ENCODE measurements around the gene UBE2D3.
A peak's percentile ranks its signal among the peaks of the same experiment; 100 is the strongest.
"Not testable (repeated sequence)": the region's sequence is repeated elsewhere in the genome, so short reads cannot be mapped to it uniquely, and the experiment has no call there.

UBE2D3 gene

DNA sequence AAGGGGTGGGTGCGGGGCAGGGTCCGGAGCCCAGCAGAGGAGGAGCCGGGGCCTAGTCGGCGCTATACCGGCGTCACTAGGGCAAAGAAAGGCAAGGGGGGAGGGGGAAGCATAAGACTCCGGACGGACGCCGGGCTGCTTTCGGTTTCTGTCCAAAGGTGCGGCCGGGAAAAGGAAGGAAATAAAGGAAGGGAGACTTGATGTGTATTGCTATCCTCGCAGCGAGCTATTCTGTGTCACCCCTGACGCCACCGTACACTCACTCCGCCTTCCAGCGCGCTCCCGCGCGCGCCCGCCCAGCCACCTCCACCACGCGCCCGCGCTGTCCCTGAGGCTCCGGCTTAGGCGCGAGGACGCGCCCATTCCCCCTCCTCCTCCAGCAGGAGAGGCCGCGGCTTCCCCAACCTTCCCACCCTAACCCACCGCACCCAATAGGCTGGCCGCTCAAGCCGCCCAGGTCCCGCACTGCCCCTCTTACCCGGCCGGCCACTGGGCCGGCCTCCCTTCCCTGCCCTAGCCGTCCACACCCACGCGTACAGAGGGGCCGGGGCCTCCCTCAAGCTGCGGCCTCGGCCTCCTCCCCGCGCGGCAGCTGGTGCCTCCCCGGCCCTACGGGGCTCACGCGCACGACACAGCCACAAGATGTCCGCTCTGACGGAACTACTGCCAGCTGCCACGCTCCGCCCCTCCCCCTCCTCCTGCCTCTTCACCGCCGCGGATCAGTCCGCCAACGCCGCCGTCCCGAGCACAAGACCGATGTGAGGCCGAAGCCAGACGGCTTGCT, at the start of gene UBE2D3:
Gene UBE2D3, minus strand, starts transcription at position 662 of the 784 bp plus-strand sequence. CDS start 1,043 bp downstream, outside the sequence.
- peak; percentile 91 for DNase-seq (ENCODE audit: low read depth)

DNA sequence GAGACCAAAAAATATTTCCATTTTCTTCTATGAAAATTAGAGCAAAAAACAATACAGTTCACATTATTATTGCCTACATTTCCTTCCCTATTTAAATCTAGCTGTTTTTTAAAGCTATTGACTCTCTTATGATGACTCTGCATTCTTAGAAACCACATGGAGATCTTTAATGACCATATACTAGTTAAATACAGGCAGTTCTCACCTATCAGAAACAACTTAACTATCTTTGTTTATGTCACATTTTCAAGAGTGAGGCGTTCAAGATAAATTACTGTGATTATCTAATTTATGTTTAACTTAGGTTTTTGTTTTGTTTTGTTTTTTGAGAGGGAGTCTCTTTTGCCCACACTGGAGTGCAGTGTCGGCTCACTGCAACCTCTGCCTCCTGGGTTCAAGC, 44.4 kb upstream of the UBE2D3 start:
- DNase-seq (ENCODE audit: low read depth): no peak

DNA sequence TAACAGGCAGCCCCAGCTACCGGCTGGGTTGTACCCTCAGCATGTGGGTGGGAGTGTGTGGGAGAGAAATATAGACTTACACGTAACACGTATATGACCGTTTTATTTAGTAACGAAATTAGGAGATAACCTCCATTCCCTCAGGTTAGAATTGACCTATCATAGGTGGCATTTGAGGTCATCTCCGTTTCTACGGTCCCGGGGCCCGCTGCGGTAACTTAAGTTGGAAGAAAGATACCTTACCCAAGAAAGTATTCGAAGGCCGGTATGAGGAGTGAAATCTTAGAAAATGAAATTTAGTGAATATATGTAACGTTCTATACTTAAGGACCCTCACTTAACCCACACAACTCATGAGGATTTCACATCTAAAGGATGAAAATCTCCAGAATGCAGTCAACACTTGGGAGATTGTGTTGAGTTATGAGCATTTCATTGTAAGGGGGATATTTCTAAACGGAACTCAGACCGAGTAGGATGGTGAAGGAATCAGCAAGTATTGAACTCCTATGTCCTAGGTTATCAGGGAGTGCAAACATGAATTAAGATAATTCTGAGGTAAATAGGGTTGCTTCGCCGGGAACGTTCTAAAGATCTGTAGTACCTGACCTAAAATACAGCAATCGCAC, 42.3 kb upstream of the UBE2D3 start:
- peak; percentile 6 for DNase-seq (ENCODE audit: low read depth)

DNA sequence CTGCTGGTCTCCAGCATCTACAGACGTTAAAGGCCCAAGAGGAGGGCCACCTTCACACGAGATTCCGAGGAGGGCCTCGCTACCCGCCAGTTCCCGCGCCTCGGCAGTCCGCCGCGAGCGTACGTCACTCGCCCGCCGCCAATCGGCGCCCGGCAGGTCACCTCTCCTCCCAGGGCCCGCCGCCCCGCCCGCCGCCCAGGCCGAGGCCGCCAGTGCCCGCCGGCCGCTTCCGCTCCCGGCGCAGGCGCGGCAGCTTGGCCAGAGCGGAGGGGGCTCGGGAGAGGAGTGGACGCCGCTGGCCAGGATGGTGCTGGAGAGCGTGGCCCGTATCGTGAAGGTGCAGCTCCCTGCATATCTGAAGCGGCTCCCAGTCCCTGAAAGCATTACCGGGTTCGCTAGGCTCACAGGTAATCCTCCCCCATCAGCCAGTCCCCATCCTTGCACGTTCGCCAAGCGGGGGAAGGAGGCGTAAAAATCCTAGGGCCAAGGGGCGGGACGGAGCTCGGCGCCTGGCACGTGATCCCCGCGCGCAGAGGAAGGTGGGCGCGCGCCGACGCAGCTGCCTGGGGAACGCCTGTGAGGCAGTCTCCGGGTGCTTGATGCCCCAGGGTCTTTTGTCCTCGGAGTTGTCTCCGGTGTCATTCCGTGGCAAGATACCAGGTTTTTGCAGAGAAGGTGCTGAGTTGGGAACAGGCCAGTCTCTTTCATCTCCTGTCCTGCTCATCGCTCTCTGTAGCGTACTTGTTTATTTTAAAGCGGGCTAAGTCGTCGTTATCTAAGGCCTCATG, 41.6 kb upstream of the UBE2D3 start, which contains the start of gene CISD2:
Gene CISD2, plus strand, starts transcription at position 212 of the 788 bp plus-strand sequence. Its CDS starts 93 bp downstream, at position 305.
- DNase-seq (ENCODE audit: low read depth): peak; percentile 91

DNA sequence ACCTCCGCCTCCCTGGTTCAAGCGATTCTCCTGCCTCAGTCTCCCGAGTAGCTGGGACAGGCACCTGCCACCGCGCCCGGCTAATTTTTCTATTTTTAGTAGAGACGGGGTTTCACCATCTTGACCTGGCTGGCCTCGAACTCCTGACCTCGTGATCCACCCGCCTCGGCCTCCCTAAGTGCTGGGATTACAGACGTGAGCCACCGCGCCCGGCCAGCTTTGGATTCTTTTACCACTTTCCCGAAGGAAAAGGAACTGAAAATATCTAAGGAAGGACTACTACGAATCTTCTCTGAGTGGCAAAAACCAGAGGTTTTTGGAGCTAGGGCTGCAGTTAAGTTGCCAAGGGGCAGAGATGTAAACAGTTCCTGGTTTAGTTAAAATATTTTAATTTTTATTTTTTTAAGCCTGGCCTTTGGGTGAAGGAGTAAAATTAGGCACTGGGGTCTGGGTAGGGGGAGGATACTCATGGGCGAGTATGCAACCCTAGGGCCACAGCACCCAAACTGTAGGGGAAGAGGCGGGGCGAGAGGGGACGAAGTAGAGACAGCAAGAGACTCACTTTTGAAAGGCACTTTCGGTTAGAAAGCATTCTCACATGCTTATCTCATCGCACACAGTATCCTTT, 40.9 kb upstream of the UBE2D3 start:
- DNase-seq (ENCODE audit: low read depth): no peak

DNA sequence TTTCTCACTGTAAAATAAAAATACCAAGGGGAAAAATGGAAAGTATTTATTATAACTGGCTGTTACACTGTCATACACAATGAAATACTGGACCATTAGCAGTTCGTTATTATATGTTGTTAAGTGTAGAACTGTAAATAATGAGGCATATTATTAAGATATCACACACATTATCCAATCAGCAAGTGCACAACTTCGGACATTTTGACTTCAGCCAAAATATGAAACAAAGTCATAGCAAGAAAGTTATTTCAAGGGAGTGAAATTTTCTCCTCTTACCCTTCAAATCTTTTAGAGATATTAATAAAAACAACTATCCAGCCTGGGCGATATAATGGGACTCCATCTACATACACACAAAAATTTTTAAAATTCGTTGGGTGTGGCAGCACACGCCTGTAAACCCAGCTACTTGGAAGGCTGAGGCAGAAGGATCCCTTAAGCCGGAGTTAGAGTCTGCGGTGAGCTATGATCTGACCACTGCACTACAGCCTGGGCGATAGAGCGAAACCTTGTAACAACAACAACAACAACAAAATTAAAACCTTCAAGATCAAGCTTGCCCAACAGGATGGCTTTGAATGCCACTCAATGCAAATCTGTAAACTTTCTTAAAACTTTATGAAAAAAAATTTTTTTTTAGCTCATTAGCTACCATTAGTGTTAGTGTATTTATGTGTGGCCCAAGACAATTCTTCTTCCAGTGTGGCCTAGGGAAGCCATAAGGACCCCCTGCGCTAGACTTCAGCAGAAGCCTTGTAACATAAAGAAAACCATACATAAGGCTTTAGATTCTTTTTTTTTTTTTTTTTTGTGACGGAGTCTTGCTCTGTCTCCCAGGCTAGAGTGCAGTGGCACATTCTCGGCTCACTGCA, 40.2 kb upstream of the UBE2D3 start:
- DNase-seq (ENCODE audit: low read depth): no peak

DNA sequence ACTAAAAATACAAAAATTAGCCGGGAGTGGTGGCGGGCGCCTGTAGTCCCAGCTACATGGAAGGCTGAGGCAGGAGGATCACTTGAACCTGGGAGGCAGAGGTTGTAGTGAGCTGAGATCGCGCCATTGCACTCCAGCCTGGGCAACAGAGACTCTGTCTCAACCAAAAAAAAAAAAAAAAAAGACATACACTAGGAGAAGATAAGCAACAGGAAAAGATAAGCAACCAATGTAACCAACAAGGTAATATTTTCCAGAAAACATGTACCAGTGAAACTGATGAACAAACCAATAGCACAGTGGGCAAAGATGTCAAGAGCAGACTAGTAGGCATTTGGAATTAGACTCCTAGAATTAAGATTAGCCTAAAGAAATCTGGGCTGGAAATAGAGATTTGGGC, 38.0 kb upstream of the UBE2D3 start:
- DNase-seq (ENCODE audit: low read depth): not testable (repeated sequence)

DNA sequence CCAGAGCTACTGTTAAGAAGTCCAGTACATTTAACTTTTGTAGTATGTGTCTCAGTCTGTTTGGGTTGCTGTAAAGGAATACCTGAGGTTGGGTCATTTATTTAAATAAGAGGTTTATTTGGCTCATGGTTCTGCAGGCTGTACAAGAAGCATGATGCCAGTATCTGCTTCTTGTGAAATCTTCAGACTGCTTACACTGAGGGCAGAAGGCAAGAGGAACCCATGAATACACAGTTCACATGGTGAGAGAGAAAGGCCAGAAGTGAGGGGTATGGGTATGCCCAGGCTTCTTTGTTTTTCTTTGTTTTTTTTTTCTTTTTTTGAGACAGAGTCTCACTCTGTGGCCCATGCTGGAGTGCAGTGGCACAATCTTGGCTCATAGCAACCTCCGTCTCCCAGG, 35.4 kb upstream of the UBE2D3 start:
- no peak for DNase-seq (ENCODE audit: low read depth)

DNA sequence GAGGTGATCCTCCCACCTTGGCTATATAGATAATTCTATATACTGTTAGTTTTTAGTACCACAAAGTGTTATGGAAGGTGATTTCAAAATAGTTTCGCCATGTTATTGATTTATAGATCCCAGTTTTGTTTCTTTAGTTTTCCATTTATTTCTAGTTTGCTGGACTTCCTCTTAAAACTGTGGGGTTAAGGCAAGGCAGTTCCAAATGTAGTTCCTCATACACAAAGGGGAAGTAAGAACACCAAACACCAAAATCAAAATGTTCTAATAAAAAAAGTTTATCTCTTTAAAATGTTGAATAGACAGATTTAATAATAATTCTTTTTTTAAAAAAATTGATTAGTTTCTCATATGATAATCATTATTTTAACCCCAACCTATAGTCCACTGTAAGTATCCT, 34.7 kb upstream of the UBE2D3 start:
- DNase-seq (ENCODE audit: low read depth): no peak

DNA sequence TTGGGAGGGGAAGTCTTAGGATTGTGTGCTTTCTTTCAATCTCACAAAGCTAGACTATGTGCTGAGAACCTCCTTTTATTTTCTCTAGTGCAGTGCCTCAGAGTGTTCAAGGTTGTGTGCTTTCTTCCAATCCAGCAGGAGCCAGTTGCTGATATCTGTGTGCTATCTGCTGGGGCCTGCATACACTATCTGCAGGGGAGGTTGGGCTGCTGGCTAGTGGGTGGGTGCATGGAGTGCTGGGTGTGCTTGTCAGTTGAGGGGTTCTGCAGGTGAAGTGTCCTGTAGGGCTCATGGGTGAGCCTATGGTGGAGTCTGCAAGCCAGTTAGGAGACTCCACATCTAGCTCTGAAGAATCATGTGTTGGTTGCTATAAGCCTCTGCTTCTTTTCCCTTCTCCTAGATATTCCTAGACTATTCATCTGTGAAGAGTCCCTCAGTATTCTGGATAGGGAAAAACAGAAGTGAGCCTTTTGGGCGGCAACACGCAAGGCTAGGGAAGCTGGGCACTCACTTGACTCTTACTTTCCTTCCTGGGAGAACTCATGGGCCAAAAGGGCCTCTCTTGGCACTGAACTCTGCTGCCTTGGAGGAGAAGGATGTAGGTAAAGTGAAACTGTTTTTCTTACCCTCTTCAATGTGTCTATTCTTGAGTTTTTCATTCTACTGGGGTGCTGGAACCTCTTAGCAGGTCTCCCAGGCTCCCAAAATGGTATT, 33.4 kb upstream of the UBE2D3 start:
- no peak for DNase-seq (ENCODE audit: low read depth)

DNA sequence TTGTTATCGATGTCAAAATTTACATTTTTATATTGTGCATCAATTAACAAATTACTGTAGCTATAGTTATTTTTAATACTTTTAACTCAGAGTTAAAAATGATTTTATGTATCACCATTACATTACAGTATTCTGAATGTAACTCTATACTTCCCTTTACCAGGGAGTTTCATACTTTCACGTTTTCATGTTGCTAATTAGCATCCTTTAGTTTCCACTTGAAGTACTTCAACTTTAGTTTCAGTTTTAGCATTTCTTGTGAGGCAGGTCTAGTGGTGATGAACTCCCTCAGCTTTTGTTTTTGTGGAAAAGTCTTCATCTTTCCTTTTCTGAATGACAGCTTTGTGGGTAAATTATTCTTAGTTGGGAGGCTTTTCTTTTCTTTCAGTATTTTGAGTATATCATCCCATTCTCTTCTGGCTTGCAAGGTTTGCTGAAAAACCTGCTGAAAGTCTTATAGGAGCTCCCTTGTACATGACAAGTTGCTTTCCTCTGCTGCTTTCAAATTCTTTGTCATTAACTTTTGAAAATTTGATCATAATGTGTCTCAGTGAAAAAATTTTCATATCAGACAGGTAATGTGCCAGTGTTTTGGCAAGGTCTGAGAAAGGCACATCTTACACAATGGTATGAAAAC, 31.6 kb upstream of the UBE2D3 start:
- DNase-seq (ENCODE audit: low read depth): no peak

DNA sequence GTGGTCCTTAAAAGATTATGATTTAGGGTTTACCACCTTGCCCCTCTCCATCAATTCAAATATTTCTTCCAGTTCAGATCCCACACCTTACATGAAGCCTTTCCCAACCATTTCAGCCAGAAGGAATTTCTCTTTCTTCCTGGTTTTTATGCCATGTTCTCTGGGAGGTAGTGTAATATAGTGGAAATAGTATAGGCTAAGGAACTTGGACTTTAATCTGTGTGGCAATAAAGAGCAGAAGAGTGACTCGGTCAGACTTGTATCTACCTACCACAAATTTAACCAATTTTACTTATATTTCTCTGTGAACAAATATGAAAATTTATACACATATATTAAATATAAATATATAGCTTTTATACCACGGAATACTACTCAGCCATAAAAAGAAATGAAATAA, 23.0 kb upstream of the UBE2D3 start:
- no peak for DNase-seq (ENCODE audit: low read depth)

DNA sequence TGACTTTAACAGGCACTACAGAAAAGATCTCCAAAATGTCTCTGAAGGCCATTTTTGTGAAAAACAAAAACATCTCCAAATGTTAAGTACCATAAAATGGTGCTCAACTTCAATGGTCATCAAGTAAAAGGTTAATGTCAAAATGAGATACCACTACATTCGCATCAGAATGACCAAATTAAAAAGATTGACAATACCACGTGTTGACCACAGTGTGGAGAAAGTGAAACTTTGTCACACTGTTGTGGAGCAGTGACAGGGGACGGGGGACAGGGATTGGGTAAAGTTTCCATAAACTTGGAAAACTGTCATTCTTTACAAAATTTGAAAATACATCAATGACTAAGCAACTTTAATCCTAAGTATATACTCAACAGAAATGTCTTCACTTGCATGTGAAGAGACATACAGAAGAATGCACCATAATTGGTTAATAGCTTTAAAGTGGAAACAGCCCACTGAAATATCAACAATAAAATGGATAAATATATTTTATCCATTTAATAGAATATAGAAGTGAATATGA, 22.3 kb upstream of the UBE2D3 start:
- no peak for DNase-seq (ENCODE audit: low read depth)

DNA sequence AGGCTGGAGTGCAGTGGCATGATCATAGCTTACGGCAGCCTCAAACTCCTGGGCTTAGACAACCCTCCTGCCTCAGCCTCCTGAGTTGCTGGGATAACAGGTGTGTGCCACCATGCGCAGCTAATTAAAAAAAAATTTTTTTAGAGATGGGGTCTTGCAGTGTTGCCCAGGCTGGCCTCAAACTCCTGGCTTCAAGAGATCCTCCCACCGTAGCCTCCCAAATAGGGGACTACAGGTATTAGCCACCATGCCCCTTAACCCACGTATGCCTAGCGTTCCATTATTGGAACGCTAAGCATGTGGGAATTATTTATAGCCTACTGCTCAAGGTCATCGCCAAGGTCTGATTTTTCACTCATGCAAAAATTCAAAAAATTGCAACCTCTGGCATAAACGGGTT, 20.3 kb upstream of the UBE2D3 start:
- DNase-seq (ENCODE audit: low read depth): no peak

DNA sequence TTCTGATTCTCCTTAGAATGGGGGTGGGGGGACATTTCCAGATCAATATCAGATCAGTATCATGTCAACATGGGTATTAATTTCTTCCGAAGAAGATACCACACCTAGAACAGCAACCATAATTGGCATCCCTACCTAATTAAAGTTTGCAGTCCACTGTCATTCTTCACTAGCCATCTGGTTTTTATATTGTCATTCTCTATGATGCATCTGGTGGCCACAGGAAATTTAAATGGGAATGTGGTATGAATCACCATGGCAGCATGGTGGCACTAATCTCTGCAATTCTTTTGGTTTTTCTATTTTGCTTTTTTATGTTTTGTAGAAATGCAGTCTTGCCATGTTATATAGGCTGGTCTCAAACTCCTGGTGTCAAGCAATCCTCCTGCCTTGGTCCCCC, 16.6 kb upstream of the UBE2D3 start:
- DNase-seq (ENCODE audit: low read depth): no peak

DNA sequence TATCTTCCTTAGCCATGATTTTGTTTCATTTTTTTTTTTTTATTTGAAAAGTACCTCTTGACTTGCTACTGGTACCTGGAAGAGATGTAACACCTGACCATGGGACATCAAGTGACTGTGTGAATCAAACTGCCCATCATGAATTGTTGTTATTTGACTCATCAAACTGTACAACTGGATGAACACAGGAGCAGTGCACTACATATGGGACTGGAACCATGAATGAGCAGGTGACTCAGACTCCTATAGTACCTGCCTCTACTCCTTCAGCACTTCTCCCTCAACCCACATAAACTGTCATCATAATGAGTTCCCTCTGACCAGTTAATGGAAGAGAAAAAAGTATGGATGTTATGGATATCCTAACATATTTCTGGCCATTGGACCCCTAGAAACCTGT, 15.9 kb upstream of the UBE2D3 start:
- DNase-seq (ENCODE audit: low read depth): peak; percentile 23

DNA sequence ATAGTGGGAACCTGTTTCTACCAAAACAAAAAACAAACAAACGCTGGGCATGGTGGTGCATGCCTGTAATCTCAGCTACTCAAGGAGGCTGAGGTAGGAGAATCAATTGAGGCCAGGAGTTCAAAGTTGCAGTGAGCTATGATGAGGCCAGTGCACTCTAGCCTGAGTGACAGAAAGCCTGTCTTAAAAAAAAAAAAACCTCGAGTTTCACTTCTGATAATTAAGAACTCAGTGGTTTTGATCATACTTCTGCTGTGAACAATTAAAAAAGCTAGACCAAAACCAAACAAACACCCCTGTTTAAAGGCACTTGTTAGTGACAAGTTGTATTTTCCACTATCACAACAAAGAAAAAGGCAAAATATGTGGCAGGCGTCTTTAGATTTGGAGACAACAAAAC, 15.0 kb upstream of the UBE2D3 start:
- no peak for DNase-seq (ENCODE audit: low read depth)

DNA sequence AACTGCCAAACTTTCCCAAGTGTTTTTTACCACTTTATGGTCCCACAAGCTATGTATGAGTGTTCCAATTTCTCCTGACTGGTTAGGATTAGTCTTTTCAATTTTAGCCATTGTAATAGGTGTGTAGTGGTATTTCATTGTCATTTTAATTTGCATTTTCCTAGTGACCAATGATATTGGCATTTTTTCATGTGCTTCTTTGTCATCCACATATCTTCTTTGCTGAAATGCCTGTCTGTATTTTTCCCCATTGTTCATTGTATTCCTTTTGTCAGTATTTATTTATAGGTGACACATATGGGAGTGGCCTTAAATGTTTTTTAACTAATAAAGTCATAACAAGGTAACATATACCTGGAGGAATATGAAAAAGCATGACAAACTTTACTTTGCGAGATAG, 9.2 kb upstream of the UBE2D3 start:
- DNase-seq (ENCODE audit: low read depth): no peak

DNA sequence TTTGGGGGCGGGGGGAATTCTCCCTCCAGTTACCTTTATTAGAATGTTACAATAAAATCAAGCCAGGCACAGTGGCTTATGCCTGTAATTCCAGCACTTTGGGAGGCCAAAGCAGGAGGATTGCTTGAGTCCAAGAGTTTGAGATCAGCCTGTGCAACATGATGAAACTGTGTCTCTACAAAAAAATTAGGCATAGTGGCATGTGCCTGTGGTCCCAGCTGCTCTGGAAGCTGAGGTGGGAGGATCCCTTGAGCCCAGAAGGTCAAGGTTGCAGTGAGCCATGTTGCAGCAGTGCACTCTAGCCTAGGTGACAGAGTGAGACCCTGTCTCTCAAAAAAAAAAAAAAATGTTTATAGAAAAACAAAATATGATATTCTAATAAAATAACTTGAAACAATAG, 5.3 kb upstream of the UBE2D3 start:
- DNase-seq (ENCODE audit: low read depth): no peak

DNA sequence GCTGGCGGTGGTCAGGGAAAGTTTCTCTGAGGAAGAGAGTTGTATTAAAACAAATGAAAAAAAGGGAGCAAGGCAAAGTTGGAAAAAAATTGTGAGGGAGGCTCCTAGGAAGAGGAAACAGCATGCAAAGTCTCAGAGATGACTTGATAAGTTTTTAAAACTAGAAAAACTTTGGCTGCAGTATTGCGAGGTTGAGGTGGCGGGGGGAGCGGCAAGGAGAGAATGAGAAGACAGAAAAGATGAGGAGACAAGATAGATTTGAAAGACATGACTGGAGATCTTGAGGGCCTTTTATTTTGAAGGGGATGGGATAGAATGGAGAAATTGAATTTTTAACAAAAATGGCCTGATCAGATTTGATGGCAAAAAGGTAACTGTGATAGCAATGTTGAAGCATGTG, 4.8 kb upstream of the UBE2D3 start:
- DNase-seq (ENCODE audit: low read depth): no peak

Data from ELR (cell line).